ENCODE results near the gene DPY19L3. TPM values are rescaled to one million over a fixed set of nuclear protein-coding genes. Genes with fewer than 3 reads are reported as not detected.

Gene DPY19L3
- total and polyA plus RNA-seq, 3 donors from 2014 or later: 23.8 to 79.9 (median 68.9) TPM

DNA sequence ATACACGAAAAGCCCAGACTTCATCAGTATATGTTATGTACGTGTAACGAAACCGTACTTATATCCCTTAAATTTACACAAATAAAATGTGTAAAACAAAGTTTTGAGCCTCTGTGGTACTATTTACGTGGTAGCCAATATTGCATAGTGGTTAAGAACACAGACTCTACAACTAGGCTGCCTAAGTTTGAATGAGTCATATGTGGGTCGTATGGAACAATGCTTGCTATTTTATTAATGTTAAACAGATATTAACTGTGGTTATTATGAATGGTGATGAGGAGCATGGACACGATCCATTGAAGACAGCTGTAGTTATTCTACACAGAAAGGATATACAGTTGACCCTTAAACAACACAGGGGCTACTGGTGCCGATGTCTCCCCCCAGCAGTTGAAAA is 42.5 kb downstream of the DPY19L3 start:
- TF ChIP-seq, protein P1, sequence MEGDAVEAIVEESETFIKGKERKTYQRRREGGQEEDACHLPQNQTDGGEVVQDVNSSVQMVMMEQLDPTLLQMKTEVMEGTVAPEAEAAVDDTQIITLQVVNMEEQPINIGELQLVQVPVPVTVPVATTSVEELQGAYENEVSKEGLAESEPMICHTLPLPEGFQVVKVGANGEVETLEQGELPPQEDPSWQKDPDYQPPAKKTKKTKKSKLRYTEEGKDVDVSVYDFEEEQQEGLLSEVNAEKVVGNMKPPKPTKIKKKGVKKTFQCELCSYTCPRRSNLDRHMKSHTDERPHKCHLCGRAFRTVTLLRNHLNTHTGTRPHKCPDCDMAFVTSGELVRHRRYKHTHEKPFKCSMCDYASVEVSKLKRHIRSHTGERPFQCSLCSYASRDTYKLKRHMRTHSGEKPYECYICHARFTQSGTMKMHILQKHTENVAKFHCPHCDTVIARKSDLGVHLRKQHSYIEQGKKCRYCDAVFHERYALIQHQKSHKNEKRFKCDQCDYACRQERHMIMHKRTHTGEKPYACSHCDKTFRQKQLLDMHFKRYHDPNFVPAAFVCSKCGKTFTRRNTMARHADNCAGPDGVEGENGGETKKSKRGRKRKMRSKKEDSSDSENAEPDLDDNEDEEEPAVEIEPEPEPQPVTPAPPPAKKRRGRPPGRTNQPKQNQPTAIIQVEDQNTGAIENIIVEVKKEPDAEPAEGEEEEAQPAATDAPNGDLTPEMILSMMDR (IDR thresholded peaks at IDR 0.05): no peak
- TF ChIP-seq POLR2A (IDR thresholded peaks at IDR 0.05): no peak
- WGBS, 2 donors: 94% methylated on average over 8 of the region's 8 CpGs
- DNase-seq: no peak
- H3K27ac ChIP-seq: no peak overlapping the region
- intact Hi-C loops (cut with DNase I; ENCODE audit: low total_unique reads): no loop called here
- no peaks in the 10 kb centered on the region for H3K4me1 ChIP-seq
- no peaks in the 10 kb centered on the region for H3K9me3 ChIP-seq
- no peaks in the 10 kb centered on the region for H3K36me3 ChIP-seq (ENCODE audit: low read depth, missing control alignments)
- H3K4me3 ChIP-seq: no peak overlapping the region
- no peaks in the 10 kb centered on the region for H3K27me3 ChIP-seq

DNA sequence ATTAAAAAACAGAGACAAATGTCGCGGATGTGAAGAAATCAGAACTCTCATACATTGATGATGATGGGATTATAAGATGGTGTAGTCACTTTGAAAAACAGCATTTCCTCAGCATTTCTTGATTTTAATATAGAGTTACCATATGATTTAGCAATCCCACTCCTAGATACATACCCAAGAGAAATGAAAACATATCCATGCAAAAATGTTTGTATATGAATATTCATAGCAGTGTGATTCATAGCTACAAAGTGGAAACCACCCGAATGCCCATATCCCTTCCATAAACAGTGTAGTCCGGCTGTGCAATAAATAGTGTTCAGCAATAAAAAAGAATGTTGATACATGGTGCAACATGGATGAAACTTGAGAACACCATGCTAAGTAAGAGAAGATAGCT is 44.6 kb downstream of the DPY19L3 start:
- intact Hi-C loops (cut with DNase I; ENCODE audit: low total_unique reads): no loop called here
- 92 to 98% methylated on average over 4 of the region's 4 CpGs for WGBS, 2 donors
- no peak for DNase-seq

DNA sequence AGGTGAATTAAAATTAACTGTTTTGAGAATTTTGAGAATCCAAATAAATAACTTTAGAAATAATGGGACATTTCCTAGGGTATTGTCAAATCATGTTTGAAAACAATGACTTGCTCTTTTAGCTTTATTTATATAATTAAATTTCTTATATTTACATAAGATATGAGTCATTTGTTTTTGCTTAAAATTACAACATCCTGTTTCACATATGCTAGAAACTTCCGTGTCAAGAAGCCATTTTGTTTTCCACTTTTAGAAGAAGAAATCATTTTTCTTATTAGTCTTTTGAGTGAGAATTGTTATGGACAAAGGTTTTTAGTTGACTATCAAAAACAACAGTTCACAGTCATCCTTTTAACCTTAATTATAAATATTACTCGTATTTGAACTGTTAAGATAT is 48.2 kb downstream of the DPY19L3 start:
- intact Hi-C loops (cut with DNase I; ENCODE audit: low total_unique reads): no loop called here
- DNase-seq: no peak
- Histone ChIP-seq H3K9me3 (no peaks in the 10 kb centered on the region), H3K27me3 (no peaks in the 10 kb centered on the region), H3K27ac (no peak overlapping the region), H3K4me3 (no peak overlapping the region), H3K36me3 (ENCODE audit: low read depth, missing control alignments) (no peaks in the 10 kb centered on the region), H3K4me1 (no peaks in the 10 kb centered on the region)
- no peak for TF ChIP-seq POLR2A (IDR thresholded peaks at IDR 0.05)
- TF ChIP-seq, protein P1 (IDR thresholded peaks at IDR 0.05): no peak
- WGBS, 2 donors: 89% methylated on average over 2 of the region's 2 CpGs

More for the DNA sequence above, 44.6 kb downstream of the DPY19L3 start:
- H3K9me3 ChIP-seq: no peaks in the 10 kb centered on the region
- TF ChIP-seq, protein P1 (IDR thresholded peaks at IDR 0.05): no peak
- no peak for TF ChIP-seq POLR2A (IDR thresholded peaks at IDR 0.05)
- H3K4me3 ChIP-seq: no peak overlapping the region
- no peaks in the 10 kb centered on the region for H3K36me3 ChIP-seq (ENCODE audit: low read depth, missing control alignments)
- no peak overlapping the region for H3K27ac ChIP-seq
- H3K27me3 ChIP-seq: no peaks in the 10 kb centered on the region
- no peaks in the 10 kb centered on the region for H3K4me1 ChIP-seq

DNA sequence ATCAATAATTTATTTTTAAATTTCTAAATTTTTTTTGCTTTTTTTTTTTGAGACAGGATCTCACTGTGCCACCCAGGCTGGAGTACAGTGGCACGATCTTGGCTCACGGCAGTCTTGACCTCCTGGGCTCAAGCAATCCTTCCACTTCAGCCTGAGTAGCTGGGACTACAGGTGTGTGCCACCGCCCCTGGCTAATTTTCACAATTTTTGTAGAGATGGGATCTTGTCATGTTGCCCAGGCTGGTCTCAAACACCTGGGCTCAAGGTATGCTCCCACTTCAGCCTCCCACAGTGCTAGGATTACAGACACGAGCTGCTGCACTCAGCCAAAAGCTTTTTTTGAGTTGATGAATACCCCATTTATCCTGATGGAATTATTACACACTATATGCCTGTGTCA is 50.8 kb downstream of the DPY19L3 start:
- Histone ChIP-seq H3K36me3 (ENCODE audit: low read depth, missing control alignments) (no peaks in the 10 kb centered on the region), H3K4me3 (no peak overlapping the region), H3K27me3 (no peaks in the 10 kb centered on the region), H3K27ac (no peak overlapping the region), H3K4me1 (no peaks in the 10 kb centered on the region), H3K9me3 (no peaks in the 10 kb centered on the region)
- DNase-seq: no peak
- TF ChIP-seq, protein P1 (IDR thresholded peaks at IDR 0.05): no peak
- no peak for TF ChIP-seq POLR2A (IDR thresholded peaks at IDR 0.05)
- intact Hi-C loops (cut with DNase I; ENCODE audit: low total_unique reads): no loop called here
- WGBS, 2 donors: 95 to 100% methylated on average over 4 of the region's 4 CpGs

DNA sequence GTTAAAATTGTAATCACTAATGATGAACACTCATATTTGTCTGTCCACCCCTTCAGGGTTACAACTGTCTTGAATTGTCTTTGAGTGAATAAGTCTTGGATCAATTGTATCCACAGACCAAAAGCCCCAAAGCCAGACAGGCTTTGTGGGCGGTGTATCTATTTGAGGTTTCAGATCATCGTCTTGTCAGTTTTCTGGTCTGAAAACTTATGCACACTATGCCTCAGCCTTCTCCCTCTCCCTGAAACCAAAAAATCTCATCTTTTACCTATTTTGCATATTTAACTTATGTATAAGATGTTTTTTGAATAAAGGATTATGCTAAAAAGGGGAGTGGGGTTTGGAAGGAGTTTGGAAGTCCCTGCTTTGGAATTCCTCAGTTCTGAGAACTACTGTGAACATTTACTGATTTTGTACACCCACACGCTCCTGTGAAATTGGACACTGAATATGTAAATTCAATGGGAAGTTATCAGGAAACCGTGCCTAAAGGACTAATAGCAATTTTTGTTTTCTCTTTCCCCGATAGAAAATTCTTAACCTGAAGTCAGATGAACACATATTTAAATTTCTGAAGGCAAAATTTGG is 52.1 kb downstream of the DPY19L3 start:
- H3K4me3 ChIP-seq: no peak overlapping the region
- H3K36me3 ChIP-seq (ENCODE audit: low read depth, missing control alignments): no peaks in the 10 kb centered on the region
- no peak overlapping the region for H3K27ac ChIP-seq
- no peak for TF ChIP-seq POLR2A (IDR thresholded peaks at IDR 0.05)
- TF ChIP-seq, protein P1 (IDR thresholded peaks at IDR 0.05): no peak
- H3K27me3 ChIP-seq: no peaks in the 10 kb centered on the region
- DNase-seq: no peak
- intact Hi-C loops (cut with DNase I; ENCODE audit: low total_unique reads): no loop called here
- WGBS, 2 donors: 77% methylated on average over 5 of the region's 5 CpGs
- no peaks in the 10 kb centered on the region for H3K9me3 ChIP-seq
- H3K4me1 ChIP-seq: no peaks in the 10 kb centered on the region

Data from testis (tissue), 3 donors.